K562 (cell line): Measurements from ENCODE around the gene CREB3L2. TPM values are rescaled to one million over a fixed set of nuclear protein-coding genes. Genes with fewer than 3 reads are reported as not detected.

Experiments
- BACH1 ChIP-seq: fragments of 200-800 bp; sonication (Bioruptor generic); IDR thresholded peaks from 2 replicates; pipeline ENCODE4 v1.6.1; 2016; ENCODE audit warnings: missing genetic modification characterization, missing compliant biosample characterization
- BCLAF1 ChIP-seq, 2 experiments: fragments of 450-650 bp in 1 of 2; IDR thresholded peaks; 2 replicates each; pipeline ENCODE4 v1.6.1; 2011 to 2017; ENCODE audit warnings: low read depth in 2 of 2, antibody characterized with exemption in 1 of 2, borderline replicate concordance in 1 of 2, low read length in 1 of 2, mild to moderate bottlenecking in 1 of 2, mixed read lengths in 1 of 2; ENCODE audit not compliant: control insufficient read depth in 1 of 2
- BDP1 ChIP-seq: IDR thresholded peaks from 3 replicates; pipeline ENCODE4 v1.6.1; 2011; ENCODE audit not compliant: insufficient read length, insufficient read depth
- BRD4 ChIP-seq: fragments of 200-600 bp; sonication (generic); IDR thresholded peaks from 2 replicates; pipeline ENCODE4 v1.6.1; 2017; ENCODE audit warnings: inconsistent platforms
- BRF2 ChIP-seq: IDR thresholded peaks from 3 replicates; pipeline ENCODE4 v1.6.1; 2011; ENCODE audit warnings: borderline replicate concordance, mild to moderate bottlenecking; ENCODE audit not compliant: insufficient read length, insufficient read depth
- E2F6 ChIP-seq, 2 experiments: IDR thresholded peaks; 2 replicates each; pipeline ENCODE4 v1.6.1; 2011; ENCODE audit warnings: borderline replicate concordance in 1 of 2, control low read depth in 1 of 2, low read depth in 1 of 2, low read length in 1 of 2, mild to moderate bottlenecking in 1 of 2, mixed read lengths in 1 of 2, moderate library complexity in 1 of 2; ENCODE audit not compliant: insufficient read depth in 1 of 2, insufficient read length in 1 of 2, poor library complexity in 1 of 2, severe bottlenecking in 1 of 2; ENCODE audit errors: extremely low read depth in 1 of 2
- EGR1 ChIP-seq: fragments of 450-650 bp; conservative IDR thresholded peaks from 2 replicates; pipeline ENCODE4 v1.6.1; 2017; ENCODE audit warnings: mild to moderate bottlenecking
- ETV1 ChIP-seq: fragments of 450-650 bp; conservative IDR thresholded peaks from 2 replicates; pipeline ENCODE4 v1.6.1; 2016; ENCODE audit warnings: missing genetic modification characterization, control low read depth, low read depth, missing compliant biosample characterization
- KLF1 ChIP-seq: fragments of 450-650 bp; IDR thresholded peaks from 2 replicates; pipeline ENCODE4 v1.6.1; 2016; ENCODE audit warnings: missing genetic modification characterization, missing compliant biosample characterization
- PHF8 ChIP-seq: fragments of 200-600 bp; sonication (generic); IDR thresholded peaks from 2 replicates; pipeline ENCODE4 v1.6.1; 2012; ENCODE audit warnings: mixed run types, mild to moderate bottlenecking, inconsistent platforms, low read length, moderate library complexity, borderline replicate concordance
- SPI1 ChIP-seq: IDR thresholded peaks from 2 replicates; pipeline ENCODE4 v1.6.1; 2011; ENCODE audit warnings: low read depth, low read length, control low read depth, borderline replicate concordance
- TCF7 ChIP-seq: sonication (generic); IDR thresholded peaks from 2 replicates; pipeline ENCODE4 v1.6.1; 2016; ENCODE audit warnings: antibody characterized with exemption, borderline replicate concordance
- TEAD4 ChIP-seq, 2 experiments: sonication (generic) in 1 of 2; formaldehyde crosslinking in 1 of 2; IDR thresholded peaks; 2 replicates each; pipeline versions ENCODE4 v1.6.1 to v1.8.0; 2012 to 2022; ENCODE audit warnings: borderline replicate concordance in 1 of 2, inconsistent platforms in 1 of 2, low read length in 1 of 2, mild to moderate bottlenecking in 1 of 2, missing genetic modification reagents in 1 of 2
- TRIM24 ChIP-seq, 2 experiments: fragments of 450-650 bp; IDR thresholded peaks; 2 replicates each; pipeline ENCODE4 v1.6.1; 2016
- polyA plus RNA-seq, 8 experiments: library from polyadenylated mRNA; depleted of rRNA in 4 of 8; stranded (reverse) in 5 of 8; unstranded in 3 of 8; fragments of >200 nt; fragmentation: Nextera tagmentation in 2 of 8; fragmentation: Illumina TruSeq in 1 of 8; extraction: Ambion mirVana in 2 of 8; extraction: Trizol in 1 of 8; gene quantifications; 2 replicates each; pipeline versions ENCODE4 v1.2.1 to v1.2.3, GENCODE V29; 2011 to 2014; ENCODE audit warnings: inconsistent platforms in 1 of 8, missing spikeins in 1 of 8
- total RNA-seq, 7 experiments: library from RNA; depleted of rRNA in 6 of 7; stranded (reverse); fragments of >200 nt in 6 of 7; fragmentation: Illumina TruSeq in 2 of 7; extraction: Trizol in 2 of 7; gene quantifications; 2 replicates each; pipeline versions ENCODE4 v1.2.1 to v1.2.3, GENCODE V29; 2011 to 2021; ENCODE audit warnings: low replicate concordance in 1 of 7
- TF ChIP-seq, protein P1 (sequence below): fragments of 250-450 bp; sonication (Bioruptor Pico); IDR thresholded peaks from 2 replicates; pipeline ENCODE4 v1.4.0; 2020; ENCODE audit warnings: borderline replicate concordance
- TF ChIP-seq, protein P2 (sequence below), 2 experiments: fragments of 150-350 bp in 1 of 2; IDR thresholded peaks; 2 replicates each; pipeline ENCODE4 v1.6.1; 2012 to 2016; ENCODE audit warnings: low read depth in 2 of 2, low read length in 2 of 2, mild to moderate bottlenecking in 1 of 2, moderate library complexity in 1 of 2

Gene CREB3L2
- total and polyA plus RNA-seq, 9 of the 15 experiments (the other 6 are each of a cell fraction or from before 2014, with no cell fraction given), result 7.1 to 45.6 (median 15.8) TPM

DNA sequence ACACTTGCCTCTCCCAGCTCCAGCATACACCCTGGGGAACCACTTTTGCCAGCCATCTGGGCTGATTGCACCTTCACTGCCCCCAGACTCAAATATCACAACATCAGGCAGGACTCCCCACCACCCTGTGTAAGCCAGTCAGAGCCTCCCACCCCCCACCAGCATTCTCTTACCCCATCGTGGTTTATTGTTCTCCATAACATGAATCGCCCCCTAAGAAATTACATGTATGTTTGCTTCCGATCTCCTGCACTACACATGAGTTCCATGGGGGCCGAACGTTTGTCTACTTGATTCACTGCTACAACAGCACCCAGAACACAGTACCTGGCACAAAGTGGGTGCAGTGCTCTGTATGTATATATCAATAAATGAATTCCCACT, 39.4 kb downstream of the CREB3L2 start (continued):
- TF ChIP-seq BRF2 (no peak), EGR1 (no peak), BRD4 (no peak), TRIM24 (IDR thresholded peaks at IDR 0.05) (no peak), BCLAF1 (IDR thresholded peaks at IDR 0.05; ENCODE audit: borderline replicate concordance in 1 of 2, control insufficient read depth in 1 of 2, low read depth in 2 of 2, low read length in 1 of 2) (0 out of 4 replicates have a peak, but pooled peaks of 1 of the 2 experiments have one; percentile 24), TEAD4 (IDR thresholded peaks at IDR 0.05; ENCODE audit: low read length) (no peak), TEAD4 (CRISPR knock-in tag; IDR thresholded peaks at IDR 0.05; ENCODE audit: borderline replicate concordance) (no peak), E2F6 (IDR thresholded peaks at IDR 0.05; ENCODE audit: borderline replicate concordance in 1 of 2, extremely low read depth in 1 of 2, insufficient read depth in 1 of 2, insufficient read length in 1 of 2, low read depth in 1 of 2, low read length in 1 of 2, poor library complexity in 1 of 2, severe bottlenecking in 1 of 2) (no peak), ETV1 (tag) (no peak), KLF1 (tag) (no peak), SPI1 (no peak), BACH1 (no peak), PHF8 (0 out of 2 replicates have a peak, but pooled peaks have one; percentile 2), BDP1 (no peak), TCF7 (no peak)
- TF ChIP-seq, protein P1, sequence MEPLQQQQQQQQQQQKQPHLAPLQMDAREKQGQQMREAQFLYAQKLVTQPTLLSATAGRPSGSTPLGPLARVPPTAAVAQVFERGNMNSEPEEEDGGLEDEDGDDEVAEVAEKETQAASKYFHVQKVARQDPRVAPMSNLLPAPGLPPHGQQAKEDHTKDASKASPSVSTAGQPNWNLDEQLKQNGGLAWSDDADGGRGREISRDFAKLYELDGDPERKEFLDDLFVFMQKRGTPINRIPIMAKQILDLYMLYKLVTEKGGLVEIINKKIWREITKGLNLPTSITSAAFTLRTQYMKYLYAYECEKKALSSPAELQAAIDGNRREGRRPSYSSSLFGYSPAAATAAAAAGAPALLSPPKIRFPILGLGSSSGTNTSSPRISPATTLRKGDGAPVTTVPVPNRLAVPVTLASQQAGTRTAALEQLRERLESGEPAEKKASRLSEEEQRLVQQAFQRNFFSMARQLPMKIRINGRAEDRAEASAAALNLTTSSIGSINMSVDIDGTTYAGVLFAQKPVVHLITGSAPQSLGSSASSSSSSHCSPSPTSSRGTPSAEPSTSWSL (CRISPR knock-in tag), result 0 out of 2 replicates have a peak, but pooled peaks have one; percentile 65
- TF ChIP-seq, protein P2, sequence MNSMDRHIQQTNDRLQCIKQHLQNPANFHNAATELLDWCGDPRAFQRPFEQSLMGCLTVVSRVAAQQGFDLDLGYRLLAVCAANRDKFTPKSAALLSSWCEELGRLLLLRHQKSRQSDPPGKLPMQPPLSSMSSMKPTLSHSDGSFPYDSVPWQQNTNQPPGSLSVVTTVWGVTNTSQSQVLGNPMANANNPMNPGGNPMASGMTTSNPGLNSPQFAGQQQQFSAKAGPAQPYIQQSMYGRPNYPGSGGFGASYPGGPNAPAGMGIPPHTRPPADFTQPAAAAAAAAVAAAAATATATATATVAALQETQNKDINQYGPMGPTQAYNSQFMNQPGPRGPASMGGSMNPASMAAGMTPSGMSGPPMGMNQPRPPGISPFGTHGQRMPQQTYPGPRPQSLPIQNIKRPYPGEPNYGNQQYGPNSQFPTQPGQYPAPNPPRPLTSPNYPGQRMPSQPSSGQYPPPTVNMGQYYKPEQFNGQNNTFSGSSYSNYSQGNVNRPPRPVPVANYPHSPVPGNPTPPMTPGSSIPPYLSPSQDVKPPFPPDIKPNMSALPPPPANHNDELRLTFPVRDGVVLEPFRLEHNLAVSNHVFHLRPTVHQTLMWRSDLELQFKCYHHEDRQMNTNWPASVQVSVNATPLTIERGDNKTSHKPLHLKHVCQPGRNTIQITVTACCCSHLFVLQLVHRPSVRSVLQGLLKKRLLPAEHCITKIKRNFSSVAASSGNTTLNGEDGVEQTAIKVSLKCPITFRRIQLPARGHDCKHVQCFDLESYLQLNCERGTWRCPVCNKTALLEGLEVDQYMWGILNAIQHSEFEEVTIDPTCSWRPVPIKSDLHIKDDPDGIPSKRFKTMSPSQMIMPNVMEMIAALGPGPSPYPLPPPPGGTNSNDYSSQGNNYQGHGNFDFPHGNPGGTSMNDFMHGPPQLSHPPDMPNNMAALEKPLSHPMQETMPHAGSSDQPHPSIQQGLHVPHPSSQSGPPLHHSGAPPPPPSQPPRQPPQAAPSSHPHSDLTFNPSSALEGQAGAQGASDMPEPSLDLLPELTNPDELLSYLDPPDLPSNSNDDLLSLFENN (IDR thresholded peaks at IDR 0.05; ENCODE audit: low read depth in 2 of 2, low read length in 2 of 2), result no peak
